ENCODE data around the gene RAD9A.

RAD9A gene

DNA sequence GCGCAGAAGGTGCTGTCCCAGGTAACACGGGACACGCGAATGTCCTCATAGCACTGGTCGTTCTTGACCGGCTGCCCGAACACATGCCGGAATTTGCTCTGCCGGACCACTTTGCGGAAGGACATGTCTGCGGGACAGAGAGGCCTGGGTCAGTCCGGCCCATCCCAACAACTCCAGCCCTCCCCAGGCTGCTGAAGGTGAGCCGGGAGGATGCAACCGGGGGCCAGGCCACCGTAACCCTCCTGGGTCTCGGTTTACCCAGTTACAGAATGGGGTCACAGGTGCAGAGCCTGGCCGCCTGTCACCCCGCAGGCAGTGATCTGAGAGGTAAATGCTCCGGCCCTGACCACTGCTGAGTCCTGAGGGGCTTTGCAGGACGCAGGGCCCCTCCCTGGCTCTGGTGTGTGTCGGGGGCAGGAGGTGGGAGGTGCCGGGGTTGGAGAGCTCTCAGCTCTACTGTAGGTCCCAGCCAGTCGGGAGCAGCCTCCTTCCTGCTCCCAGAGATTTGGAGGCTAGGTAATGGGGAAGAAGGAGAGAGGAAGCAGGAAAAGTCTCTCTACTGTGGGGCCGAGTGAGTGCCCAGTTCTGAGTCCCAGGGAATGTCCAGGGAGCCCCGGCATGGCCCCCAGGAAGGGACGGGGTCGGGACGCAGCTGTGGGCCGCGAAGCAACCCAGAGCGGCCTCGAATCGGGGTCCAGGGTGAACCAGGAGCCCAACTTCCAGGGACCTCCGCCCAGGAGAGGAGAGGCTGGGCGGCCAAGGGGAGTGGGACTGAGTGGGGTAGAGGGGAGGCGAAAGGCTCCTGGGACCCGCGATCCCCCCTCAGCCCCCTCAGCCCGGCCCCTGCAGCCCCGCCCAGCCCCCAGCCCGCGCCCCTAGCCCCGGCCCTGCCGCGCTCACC, 51.0 kb downstream of the RAD9A start:
- H3K27ac ChIP-seq: peak overlapping the region; percentile 96 to 98
- TF ChIP-seq, protein P1, sequence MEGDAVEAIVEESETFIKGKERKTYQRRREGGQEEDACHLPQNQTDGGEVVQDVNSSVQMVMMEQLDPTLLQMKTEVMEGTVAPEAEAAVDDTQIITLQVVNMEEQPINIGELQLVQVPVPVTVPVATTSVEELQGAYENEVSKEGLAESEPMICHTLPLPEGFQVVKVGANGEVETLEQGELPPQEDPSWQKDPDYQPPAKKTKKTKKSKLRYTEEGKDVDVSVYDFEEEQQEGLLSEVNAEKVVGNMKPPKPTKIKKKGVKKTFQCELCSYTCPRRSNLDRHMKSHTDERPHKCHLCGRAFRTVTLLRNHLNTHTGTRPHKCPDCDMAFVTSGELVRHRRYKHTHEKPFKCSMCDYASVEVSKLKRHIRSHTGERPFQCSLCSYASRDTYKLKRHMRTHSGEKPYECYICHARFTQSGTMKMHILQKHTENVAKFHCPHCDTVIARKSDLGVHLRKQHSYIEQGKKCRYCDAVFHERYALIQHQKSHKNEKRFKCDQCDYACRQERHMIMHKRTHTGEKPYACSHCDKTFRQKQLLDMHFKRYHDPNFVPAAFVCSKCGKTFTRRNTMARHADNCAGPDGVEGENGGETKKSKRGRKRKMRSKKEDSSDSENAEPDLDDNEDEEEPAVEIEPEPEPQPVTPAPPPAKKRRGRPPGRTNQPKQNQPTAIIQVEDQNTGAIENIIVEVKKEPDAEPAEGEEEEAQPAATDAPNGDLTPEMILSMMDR (IDR thresholded peaks at IDR 0.05): no peak
- H3K9me3 ChIP-seq: no peaks in the 10 kb centered on the region
- intact Hi-C loops (cut with DNase I; ENCODE audit: low total_unique reads): loop anchor here (2.0 kb wide), 1 partner anchor 22 kb away; no protein-coding TSS in a partner anchor
- peaks cover 0 to 45% (median 34%) of the 10 kb centered on the region in 3 donors for H3K36me3 ChIP-seq
- peak overlapping the region; percentile 89 to 90 for H3K4me3 ChIP-seq
- peaks cover 0 to 49% (median 28%) of the 10 kb centered on the region in 4 donors for H3K4me1 ChIP-seq
- DNase-seq: no peak
- no peaks in the 10 kb centered on the region for H3K27me3 ChIP-seq

DNA sequence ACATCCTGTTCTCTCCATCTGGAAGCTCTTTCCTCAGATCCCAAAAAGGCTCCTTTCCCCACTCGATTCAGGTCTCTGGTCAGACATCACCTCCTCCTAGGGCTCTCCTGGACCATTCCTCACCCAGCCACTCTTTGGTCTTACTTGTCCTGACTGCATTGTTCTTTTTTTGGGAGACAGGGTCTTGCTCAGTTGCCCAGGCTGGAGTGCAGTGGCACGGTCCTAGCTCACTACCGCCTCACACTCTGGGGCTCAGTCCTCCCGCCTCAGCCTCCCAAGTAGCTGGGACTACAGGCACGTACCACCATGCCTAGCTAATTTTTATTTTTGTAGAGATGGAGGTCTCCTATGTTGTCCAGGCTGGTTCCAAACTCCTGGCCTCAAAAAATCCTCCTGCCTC, 53.7 kb downstream of the RAD9A start:
- Histone ChIP-seq H3K36me3 (peaks cover 0 to 19% (median 13%) of the 10 kb centered on the region in 3 donors), H3K4me3 (no peak overlapping the region), H3K27ac (no peak overlapping the region), H3K9me3 (no peaks in the 10 kb centered on the region), H3K4me1 (peaks cover 0 to 36% (median 20%) of the 10 kb centered on the region in 4 donors), H3K27me3 (no peaks in the 10 kb centered on the region)
- TF ChIP-seq, protein P1 (IDR thresholded peaks at IDR 0.05): no peak
- DNase-seq: no peak
- intact Hi-C loops (cut with DNase I; ENCODE audit: low total_unique reads): no loop called here

Data from tibial artery (tissue), 4 donors.